Stomach (tissue), 4 donors: ENCODE measurements around the gene CNTN4.

Experiments used
- CTCF ChIP-seq, 7 experiments: fragments of 450-650 bp in 4 of 7; fragments of 200-600 bp in 3 of 7; sonication (generic) in 3 of 7; IDR thresholded peaks; one replicate each; pipeline ENCODE4 v1.5.1; 2016 to 2019; ENCODE audit warnings: antibody characterized with exemption in 7 of 7, control low read depth in 2 of 7, mild to moderate bottlenecking in 1 of 7
- EP300 ChIP-seq: sonication (generic); formaldehyde crosslinking; IDR thresholded peaks from one replicate; pipeline ENCODE4 v1.6.1; 2017; ENCODE audit warnings: antibody characterized with exemption
- POLR2A ChIP-seq, 4 donors: fragments of 450-650 bp; IDR thresholded peaks; one replicate each; pipeline ENCODE4 v1.6.1; 2016; ENCODE audit warnings: antibody characterized with exemption in 4 of 4, control low read depth in 2 of 4, mild to moderate bottlenecking in 1 of 4, moderate library complexity in 1 of 4
- POLR2AphosphoS5 ChIP-seq, 3 donors: sonication (generic); formaldehyde crosslinking; IDR thresholded peaks; one replicate each; pipeline ENCODE4 v1.6.1; 2016; ENCODE audit warnings: antibody characterized with exemption in 3 of 3

GRCh38 chr3:2099779-2100191 is 1.1 kb downstream of the CNTN4 start:
- TF ChIP-seq CTCF (IDR thresholded peaks at IDR 0.05) = no peak
- no peak for TF ChIP-seq POLR2AphosphoS5 (IDR thresholded peaks at IDR 0.05)
- TF ChIP-seq EP300 = no peak
- TF ChIP-seq POLR2A (IDR thresholded peaks at IDR 0.05) = no peak
